K562 (cell line): ENCODE measurements around the gene PIP4K2A.

Source experiments
- NFYB ChIP-seq: IDR thresholded peaks from 2 replicates; pipeline ENCODE4 v1.6.1; 2011; ENCODE audit warnings: mild to moderate bottlenecking, moderate library complexity; ENCODE audit not compliant: insufficient read length; ENCODE audit errors: extremely low read depth
- POLR2AphosphoS5 ChIP-seq: IDR thresholded peaks from 2 replicates; pipeline ENCODE4 v1.6.1; 2011; ENCODE audit warnings: mild to moderate bottlenecking, low read depth, low read length, moderate library complexity; ENCODE audit not compliant: control insufficient read depth, insufficient read depth
- RAD21 ChIP-seq, 2 experiments: fragments of 250-450 bp in 1 of 2; fragments of 450-650 bp in 1 of 2; sonication (Bioruptor Pico) in 1 of 2; formaldehyde crosslinking in 1 of 2; IDR thresholded peaks in 1 of 2; conservative IDR thresholded peaks in 1 of 2; 2 replicates each; pipeline versions ENCODE4 v1.4.0 to v1.8.0; 2020 to 2022; ENCODE audit warnings: mild to moderate bottlenecking in 2 of 2, moderate library complexity in 1 of 2
- RFX7 ChIP-seq: fragments of 250-450 bp; sonication (Bioruptor Pico); IDR thresholded peaks from 2 replicates; pipeline ENCODE4 v1.5.1; 2021; ENCODE audit warnings: mild to moderate bottlenecking
- ZNF124 ChIP-seq: sonication (generic); formaldehyde crosslinking; IDR thresholded peaks from 2 replicates; pipeline ENCODE4 v1.8.1; 2022; ENCODE audit warnings: missing genetic modification reagents
- ZNF224 ChIP-seq: sonication (generic); formaldehyde crosslinking; IDR thresholded peaks from 2 replicates; pipeline ENCODE4 v1.8.0; 2022; ENCODE audit warnings: mild to moderate bottlenecking, missing genetic modification reagents
- ZNF384 ChIP-seq: IDR thresholded peaks from 2 replicates; pipeline ENCODE4 v1.6.1; 2012; ENCODE audit warnings: low read depth, low read length, improper control_type of control experiment
- ZNF57 ChIP-seq: fragments of 450-650 bp; formaldehyde crosslinking; IDR thresholded peaks from 2 replicates; pipeline ENCODE4 v1.4.0; 2020; ENCODE audit warnings: mild to moderate bottlenecking, moderate library complexity
- ZSCAN29 ChIP-seq: fragments of 450-650 bp; IDR thresholded peaks from 2 replicates; pipeline ENCODE4 v1.6.1; 2017
- TF ChIP-seq, protein P1 (sequence below): fragments of 450-650 bp; formaldehyde crosslinking; IDR thresholded peaks from 2 replicates; pipeline ENCODE4 v1.4.0; 2020; ENCODE audit warnings: mild to moderate bottlenecking
- TF ChIP-seq, protein P2 (sequence below), 3 experiments: IDR thresholded peaks in 2 of 3; conservative IDR thresholded peaks in 1 of 3; 2 replicates each; pipeline ENCODE4 v1.5.1; 2011 to 2012; ENCODE audit warnings: low read length in 3 of 3, mild to moderate bottlenecking in 3 of 3, control low read depth in 2 of 3, improper control_type of control experiment in 1 of 3, inconsistent platforms in 1 of 3, low read depth in 1 of 3, mixed read lengths in 1 of 3, moderate library complexity in 1 of 3; ENCODE audit not compliant: insufficient read depth in 2 of 3
- TF ChIP-seq, protein P3 (sequence below), 2 experiments: fragments of 450-650 bp; IDR thresholded peaks; 2 replicates each; pipeline ENCODE4 v1.6.1; 2016; ENCODE audit warnings: mild to moderate bottlenecking in 2 of 2, borderline replicate concordance in 1 of 2, low read depth in 1 of 2, moderate library complexity in 1 of 2
- TF ChIP-seq, protein P4 (sequence below): sonication (generic); formaldehyde crosslinking; IDR thresholded peaks from 2 replicates; pipeline ENCODE4 v1.8.1; 2022; ENCODE audit warnings: missing genetic modification reagents
- TF ChIP-seq, protein P5 (sequence below): sonication (generic); formaldehyde crosslinking; IDR thresholded peaks from 2 replicates; pipeline ENCODE4 v1.9.0; 2022; ENCODE audit warnings: mild to moderate bottlenecking, missing genetic modification reagents

DNA sequence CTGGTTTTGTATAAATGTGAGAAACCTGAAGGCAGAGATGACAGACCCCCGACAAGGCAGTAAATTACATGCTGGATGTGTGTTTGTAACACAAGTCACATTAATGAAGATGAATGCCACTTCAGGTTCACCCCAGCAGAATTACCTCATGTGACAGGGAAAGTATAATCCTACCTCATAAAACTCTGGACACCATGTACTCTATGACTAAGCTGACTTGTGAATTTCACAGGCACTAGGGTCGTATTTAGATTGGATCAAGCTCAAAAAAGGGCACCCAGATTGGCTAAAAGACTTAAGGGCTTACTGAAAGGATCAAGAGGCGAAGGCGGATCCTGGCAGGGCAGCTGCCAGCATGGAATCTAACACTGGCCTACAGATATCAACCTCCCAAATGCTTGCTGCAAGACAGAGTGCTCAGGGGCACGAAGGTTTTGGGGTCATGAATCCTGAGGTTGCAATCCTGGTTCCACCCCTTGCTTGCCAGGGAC is 161.4 kb downstream of the PIP4K2A start:
- no peak for TF ChIP-seq ZNF384
- TF ChIP-seq, protein P1, sequence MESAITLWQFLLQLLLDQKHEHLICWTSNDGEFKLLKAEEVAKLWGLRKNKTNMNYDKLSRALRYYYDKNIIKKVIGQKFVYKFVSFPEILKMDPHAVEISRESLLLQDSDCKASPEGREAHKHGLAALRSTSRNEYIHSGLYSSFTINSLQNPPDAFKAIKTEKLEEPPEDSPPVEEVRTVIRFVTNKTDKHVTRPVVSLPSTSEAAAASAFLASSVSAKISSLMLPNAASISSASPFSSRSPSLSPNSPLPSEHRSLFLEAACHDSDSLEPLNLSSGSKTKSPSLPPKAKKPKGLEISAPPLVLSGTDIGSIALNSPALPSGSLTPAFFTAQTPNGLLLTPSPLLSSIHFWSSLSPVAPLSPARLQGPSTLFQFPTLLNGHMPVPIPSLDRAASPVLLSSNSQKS: no peak
- TF ChIP-seq RFX7 (CRISPR knock-in tag): no peak
- no peak for TF ChIP-seq RAD21 (CRISPR knock-in tag; conservative IDR thresholded peaks at IDR 0.05 in 1 of 2, IDR thresholded peaks at IDR 0.05 in 1 of 2)
- TF ChIP-seq, protein P2, sequence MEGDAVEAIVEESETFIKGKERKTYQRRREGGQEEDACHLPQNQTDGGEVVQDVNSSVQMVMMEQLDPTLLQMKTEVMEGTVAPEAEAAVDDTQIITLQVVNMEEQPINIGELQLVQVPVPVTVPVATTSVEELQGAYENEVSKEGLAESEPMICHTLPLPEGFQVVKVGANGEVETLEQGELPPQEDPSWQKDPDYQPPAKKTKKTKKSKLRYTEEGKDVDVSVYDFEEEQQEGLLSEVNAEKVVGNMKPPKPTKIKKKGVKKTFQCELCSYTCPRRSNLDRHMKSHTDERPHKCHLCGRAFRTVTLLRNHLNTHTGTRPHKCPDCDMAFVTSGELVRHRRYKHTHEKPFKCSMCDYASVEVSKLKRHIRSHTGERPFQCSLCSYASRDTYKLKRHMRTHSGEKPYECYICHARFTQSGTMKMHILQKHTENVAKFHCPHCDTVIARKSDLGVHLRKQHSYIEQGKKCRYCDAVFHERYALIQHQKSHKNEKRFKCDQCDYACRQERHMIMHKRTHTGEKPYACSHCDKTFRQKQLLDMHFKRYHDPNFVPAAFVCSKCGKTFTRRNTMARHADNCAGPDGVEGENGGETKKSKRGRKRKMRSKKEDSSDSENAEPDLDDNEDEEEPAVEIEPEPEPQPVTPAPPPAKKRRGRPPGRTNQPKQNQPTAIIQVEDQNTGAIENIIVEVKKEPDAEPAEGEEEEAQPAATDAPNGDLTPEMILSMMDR (IDR thresholded peaks at IDR 0.05 in 2 of 3, conservative IDR thresholded peaks at IDR 0.05 in 1 of 3; ENCODE audit: insufficient read depth in 2 of 3, low read depth in 1 of 3, low read length in 3 of 3): no peak
- no peak for TF ChIP-seq POLR2AphosphoS5
- TF ChIP-seq, protein P3, sequence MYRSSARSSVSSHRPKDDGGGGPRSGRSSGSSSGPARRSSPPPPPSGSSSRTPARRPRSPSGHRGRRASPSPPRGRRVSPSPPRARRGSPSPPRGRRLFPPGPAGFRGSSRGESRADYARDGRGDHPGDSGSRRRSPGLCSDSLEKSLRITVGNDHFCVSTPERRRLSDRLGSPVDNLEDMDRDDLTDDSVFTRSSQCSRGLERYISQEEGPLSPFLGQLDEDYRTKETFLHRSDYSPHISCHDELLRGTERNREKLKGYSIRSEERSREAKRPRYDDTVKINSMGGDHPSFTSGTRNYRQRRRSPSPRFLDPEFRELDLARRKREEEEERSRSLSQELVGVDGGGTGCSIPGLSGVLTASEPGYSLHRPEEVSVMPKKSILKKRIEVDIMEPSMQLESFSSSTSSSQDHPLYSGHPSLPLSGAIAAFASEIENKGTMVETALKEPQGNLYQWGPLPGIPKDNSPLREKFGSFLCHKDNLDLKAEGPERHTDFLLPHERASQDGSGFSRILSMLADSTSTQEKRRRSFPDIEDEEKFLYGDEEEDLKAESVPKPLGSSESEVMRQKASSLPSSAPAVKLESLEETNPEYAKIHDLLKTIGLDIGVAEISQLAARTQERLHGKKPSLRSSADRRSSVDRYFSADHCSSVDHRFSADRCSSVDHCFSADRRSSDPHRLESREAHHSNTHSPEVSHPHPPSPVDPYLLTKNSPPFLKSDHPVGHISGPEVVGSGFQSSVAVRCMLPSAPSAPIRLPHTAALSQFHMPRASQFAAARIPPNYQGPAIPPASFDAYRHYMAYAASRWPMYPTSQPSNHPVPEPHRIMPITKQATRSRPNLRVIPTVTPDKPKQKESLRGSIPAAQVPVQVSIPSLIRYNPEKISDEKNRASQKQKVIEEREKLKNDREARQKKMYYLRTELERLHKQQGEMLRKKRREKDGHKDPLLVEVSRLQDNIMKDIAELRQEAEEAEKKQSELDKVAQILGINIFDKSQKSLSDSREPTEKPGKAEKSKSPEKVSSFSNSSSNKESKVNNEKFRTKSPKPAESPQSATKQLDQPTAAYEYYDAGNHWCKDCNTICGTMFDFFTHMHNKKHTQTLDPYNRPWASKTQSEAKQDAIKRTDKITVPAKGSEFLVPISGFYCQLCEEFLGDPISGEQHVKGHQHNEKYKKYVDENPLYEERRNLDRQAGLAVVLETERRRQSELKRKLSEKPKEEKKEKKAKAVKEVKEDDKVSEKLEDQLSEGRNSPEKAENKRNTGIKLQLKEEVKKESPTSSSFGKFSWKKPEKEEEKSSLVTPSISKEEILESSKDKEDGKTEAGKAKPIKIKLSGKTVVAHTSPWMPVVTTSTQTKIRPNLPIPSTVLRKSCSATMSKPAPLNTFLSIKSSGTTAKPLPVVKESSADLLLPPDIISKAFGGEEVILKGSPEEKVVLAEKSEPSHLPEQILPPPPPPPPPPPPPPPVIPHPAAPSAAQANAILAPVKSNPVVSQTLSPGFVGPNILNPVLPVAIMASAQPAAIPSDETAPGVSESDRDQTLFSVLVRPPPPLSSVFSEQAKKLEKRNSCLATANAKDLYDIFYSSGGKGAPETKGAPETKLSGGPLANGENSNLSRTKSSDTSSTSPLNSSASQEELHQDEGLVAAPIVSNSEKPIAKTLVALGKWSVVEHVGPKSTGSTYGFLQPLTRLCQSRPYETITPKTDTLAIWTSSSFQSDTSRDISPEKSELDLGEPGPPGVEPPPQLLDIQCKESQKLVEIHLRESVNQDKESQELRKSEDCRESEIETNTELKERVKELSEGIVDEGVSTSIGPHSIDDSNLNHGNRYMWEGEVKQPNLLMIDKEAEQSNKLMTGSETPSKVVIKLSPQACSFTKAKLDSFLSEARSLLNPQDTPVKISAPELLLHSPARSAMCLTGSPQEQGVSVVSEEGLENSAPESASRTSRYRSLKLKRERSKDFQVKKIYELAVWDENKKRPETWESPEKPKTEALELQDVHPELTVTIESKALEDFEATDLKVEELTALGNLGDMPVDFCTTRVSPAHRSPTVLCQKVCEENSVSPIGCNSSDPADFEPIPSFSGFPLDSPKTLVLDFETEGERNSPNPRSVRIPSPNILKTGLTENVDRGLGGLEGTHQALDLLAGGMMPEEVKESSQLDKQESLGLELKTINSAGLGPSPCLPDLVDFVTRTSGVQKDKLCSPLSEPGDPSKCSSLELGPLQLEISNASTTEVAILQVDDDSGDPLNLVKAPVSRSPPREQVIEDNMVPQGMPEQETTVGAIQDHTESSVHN (IDR thresholded peaks at IDR 0.05; ENCODE audit: borderline replicate concordance in 1 of 2, low read depth in 1 of 2): no peak
- no peak for TF ChIP-seq ZSCAN29
- no peak for TF ChIP-seq NFYB
- TF ChIP-seq ZNF224 (CRISPR knock-in tag): no peak
- no peak for TF ChIP-seq ZNF124 (CRISPR knock-in tag)
- TF ChIP-seq ZNF57 (CRISPR knock-in tag): no peak
- TF ChIP-seq, protein P4, sequence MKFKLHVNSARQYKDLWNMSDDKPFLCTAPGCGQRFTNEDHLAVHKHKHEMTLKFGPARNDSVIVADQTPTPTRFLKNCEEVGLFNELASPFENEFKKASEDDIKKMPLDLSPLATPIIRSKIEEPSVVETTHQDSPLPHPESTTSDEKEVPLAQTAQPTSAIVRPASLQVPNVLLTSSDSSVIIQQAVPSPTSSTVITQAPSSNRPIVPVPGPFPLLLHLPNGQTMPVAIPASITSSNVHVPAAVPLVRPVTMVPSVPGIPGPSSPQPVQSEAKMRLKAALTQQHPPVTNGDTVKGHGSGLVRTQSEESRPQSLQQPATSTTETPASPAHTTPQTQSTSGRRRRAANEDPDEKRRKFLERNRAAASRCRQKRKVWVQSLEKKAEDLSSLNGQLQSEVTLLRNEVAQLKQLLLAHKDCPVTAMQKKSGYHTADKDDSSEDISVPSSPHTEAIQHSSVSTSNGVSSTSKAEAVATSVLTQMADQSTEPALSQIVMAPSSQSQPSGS: no peak
- TF ChIP-seq, protein P5, sequence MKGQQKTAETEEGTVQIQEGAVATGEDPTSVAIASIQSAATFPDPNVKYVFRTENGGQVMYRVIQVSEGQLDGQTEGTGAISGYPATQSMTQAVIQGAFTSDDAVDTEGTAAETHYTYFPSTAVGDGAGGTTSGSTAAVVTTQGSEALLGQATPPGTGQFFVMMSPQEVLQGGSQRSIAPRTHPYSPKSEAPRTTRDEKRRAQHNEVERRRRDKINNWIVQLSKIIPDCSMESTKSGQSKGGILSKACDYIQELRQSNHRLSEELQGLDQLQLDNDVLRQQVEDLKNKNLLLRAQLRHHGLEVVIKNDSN: no peak
